ENCODE measurements around the gene CHST12.

GRCh38 chr7:2402687-2403013 lies 761 bp upstream of the CHST12 start:
- no peak for TF ChIP-seq CTCF (IDR thresholded peaks at IDR 0.05; ENCODE audit: insufficient read depth, low read depth, low read length)
- TF ChIP-seq EZH2 (IDR thresholded peaks at IDR 0.05; ENCODE audit: insufficient read depth, low read length) = no peak

All from astrocyte (in vitro differentiated cells and primary cell).